HG03159 (cell line): ENCODE results near the gene COL1A2.

ENCODE experiments used
- ATAC-seq: cut with Tn5 transposase; IDR thresholded peaks from one replicate; pipeline ENCODE4 v1.9.1; 2021; ENCODE audit warnings: mild to moderate bottlenecking, moderate library complexity; ENCODE audit not compliant: unreplicated experiment

Gene COL1A2

GRCh38 chr7:94394437-94395140 lies at the start of gene COL1A2:
Gene COL1A2 (plus strand): TSS chr7:94394895. CDS start chr7:94395032, 137 bp downstream.
- no peak for ATAC-seq

GRCh38 chr7:94345907-94346306 lies 48.8 kb upstream of the COL1A2 start:
- ATAC-seq, result no peak

GRCh38 chr7:94348142-94348541 lies 46.6 kb upstream of the COL1A2 start:
- no peak for ATAC-seq

DNA sequence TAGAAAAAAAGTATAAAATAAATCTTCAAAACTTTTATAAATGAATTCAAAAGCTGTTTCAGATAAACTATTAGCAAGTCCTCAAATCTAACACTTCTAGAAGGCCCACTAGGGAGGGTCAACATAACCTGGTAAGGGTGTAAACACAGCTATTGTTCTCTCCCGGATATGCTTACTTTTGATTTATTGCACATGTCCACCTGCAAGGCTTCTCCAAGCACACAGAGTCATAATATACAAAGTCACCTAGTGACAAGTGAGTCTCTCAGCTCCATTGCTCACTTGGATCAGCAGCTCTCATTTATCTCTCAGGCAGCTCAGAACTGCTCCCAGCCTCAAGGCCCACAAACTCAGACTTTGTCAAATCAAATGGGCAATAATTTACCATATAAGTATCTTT lies 44.0 kb upstream of the COL1A2 start:
- ATAC-seq, result no peak

- no peak for ATAC-seq
These were observed 43.0 kb upstream of the COL1A2 start for GRCh38 chr7:94351703-94352102.

DNA sequence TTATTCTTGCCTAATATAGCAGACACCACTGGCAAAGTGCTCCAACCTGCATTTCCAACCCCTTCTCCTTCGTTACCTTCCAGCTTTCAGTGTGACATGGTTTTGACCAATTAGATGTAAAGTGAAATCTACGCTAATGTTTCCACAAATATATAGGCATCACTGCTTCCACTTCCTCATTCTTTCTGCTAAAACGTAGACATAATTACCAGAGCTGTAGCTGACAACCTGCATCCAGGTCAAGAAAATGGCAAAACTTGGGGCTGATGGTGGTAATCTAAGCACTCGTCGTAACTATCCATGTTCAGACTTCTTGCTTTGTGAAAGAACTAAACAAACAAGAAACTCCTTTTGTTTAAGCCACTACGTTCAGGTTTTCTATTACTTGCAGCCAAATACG lies 41.8 kb upstream of the COL1A2 start:
- no peak for ATAC-seq

DNA sequence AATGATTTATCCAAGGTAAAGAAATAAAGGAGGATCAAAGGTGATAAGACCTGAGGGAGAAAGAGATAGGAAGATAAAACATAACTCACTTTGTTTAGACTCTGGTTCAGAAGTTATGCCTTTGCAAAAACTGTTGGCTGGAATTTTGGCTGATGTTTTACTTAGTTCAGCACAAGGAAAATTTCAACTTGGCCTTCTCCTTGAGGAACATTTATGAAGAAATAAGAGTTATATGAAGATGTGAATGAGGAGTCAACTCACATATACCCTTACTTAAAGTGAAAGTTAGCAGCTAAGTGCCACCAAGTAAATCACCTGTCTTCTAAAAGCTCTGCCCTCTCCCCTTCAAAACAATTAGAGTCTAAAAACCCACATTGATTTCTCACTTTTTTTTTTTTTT lies 39.7 kb upstream of the COL1A2 start:
- ATAC-seq, result no peak

GRCh38 chr7:94355454-94355853 lies 39.2 kb upstream of the COL1A2 start:
- no peak for ATAC-seq

- no peak for ATAC-seq
These were observed 37.6 kb upstream of the COL1A2 start for GRCh38 chr7:94357076-94357475.

- no peak for ATAC-seq
These were observed 33.8 kb upstream of the COL1A2 start for GRCh38 chr7:94360926-94361325.

GRCh38 chr7:94362276-94362675 lies 32.4 kb upstream of the COL1A2 start:
- no peak for ATAC-seq

- ATAC-seq, result no peak
These were observed 29.9 kb upstream of the COL1A2 start for GRCh38 chr7:94364816-94365215.

DNA sequence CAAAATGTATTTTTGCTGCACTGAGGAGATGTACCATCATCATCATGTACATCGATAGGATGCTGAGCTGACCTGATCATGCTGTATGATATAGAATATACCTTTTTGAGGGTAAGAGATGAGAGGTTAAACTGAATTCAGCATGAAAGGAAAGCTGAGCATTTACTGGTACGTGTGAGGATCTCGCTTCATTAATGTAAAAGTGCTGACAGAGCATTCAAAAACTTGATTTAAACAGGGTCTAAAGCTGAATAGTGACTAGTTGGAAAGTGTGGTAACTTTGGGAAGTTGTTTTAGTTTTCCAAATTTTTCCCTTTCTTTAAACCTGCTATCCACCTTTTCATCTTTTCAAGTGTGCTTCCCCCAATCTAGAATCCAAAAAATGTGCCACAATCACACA lies 28.5 kb upstream of the COL1A2 start:
- no peak for ATAC-seq

GRCh38 chr7:94366832-94367231 lies 27.9 kb upstream of the COL1A2 start:
- no peak for ATAC-seq

DNA sequence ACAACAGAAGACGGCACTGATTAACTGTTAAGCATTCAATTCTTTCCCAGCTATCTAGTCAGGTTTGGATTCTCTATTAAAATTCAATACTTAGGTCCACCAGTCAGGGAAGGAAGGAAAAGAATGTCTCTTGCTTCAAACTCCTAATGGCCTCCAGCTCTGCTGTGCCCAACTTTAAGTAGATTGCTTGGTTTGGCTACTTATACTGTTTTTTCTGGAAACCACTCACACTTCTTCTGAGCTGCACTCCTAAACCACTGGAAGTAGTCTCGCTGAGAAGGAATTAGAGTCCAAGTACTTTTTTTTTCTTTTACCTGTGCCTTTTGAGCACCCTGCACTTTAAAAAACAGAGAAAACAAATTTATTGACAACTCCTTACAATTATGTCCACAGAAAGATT lies 26.7 kb upstream of the COL1A2 start:
- no peak for ATAC-seq

DNA sequence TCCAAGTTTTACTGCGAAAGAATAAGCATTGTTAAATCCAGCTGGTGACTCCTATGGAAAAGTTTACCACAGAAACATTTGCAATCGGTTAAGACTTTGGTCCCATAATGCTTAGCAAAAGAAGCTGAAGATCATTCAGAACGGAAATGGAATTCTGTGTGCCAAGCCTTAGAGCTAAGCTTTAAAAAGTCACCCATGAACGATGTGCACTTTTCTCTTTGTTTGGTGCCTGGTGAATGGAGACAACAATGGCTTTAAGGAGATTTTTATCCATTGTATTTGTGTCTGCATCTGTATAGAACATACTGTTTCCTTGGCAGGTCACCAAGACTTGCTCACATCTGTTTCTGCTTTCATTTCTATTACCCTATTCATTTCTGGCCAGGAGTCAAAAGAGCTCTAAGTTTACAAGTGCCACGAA lies 26.3 kb upstream of the COL1A2 start:
- no peak for ATAC-seq

- no peak for ATAC-seq
These were observed 20.5 kb upstream of the COL1A2 start for GRCh38 chr7:94374231-94374630.

GRCh38 chr7:94374721-94375566 lies 19.8 kb upstream of the COL1A2 start:
- ATAC-seq, result no peak

- no peak for ATAC-seq
These were observed 19.0 kb upstream of the COL1A2 start for GRCh38 chr7:94375691-94376090.

DNA sequence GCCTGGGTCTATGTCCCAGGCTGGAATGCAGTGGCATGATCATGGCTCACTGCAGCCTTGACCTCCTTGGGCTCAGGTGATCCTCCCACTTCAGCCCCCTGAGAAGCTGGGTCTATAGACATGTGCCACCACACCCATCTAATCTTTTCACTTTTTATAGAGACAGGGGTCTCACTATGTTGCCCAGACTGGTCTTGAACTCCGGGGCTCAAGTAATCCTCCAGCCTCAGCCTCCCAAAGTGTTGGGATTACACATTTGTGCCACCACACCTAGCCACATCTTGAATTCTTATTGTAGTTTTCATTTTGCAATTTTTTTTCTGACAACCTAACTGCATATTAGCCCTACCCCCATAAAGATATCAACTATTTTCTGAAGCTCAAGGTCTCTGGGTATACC lies 18.4 kb upstream of the COL1A2 start:
- no peak for ATAC-seq

DNA sequence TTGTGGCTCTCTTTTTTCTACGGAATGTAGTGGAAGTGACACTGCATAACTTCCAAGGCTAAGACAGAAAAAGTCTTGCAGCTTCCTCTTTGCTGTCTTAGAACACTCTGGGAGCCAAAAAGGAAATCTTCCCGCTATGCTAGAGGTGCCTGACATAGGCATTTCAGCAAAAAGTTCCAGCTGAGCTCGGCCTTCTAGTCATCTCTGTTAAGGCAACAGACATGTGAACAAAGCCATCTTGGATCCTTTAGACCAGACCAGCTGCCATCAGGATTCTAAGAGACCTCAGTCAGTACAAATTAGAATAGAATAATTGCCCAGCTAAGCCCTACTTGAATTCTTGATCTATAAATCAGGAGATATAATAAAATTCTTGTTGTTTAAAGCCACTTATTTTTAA lies 16.3 kb upstream of the COL1A2 start:
- ATAC-seq, result no peak

DNA sequence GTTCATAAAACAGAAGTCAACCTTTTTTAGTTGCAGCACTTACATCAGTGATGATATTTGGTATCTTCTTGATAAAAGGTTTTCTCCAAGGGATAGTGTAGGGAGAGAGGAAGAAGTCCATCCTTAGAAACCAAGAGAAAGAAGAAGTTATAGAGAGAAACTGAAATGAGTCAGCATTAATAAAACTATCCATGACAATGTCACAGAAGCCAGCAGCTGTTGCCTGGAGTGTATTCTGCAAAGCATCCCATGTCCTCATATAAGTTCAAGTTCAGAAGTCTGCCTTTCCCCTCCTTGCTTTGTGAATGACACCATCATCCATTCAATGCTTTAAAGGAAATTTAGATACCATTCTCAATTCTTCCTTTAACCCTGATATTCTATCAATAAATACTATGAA lies 14.4 kb upstream of the COL1A2 start:
- ATAC-seq, result no peak
